SK-N-SH (cell line): ENCODE measurements around the gene TFIP11. TPM values are rescaled to one million over a fixed set of nuclear protein-coding genes. Genes with fewer than 3 reads are reported as not detected.
A peak's percentile ranks its signal among the peaks of the same experiment; 100 is the strongest.

Experiments used
- CTCF ChIA-PET: fragments of 300-600, 350-600 bp; formaldehyde crosslinking; extraction: SDS; loops from one replicate; lab custom pipeline; 2021; lab: Yijun Ruan, JAX
- POLR2A ChIA-PET: fragments of 350-600 bp; sonication (Branson Sonifier 250); formaldehyde crosslinking; extraction: SDS; loops from one replicate; lab custom pipeline; 2020; ENCODE audit warnings: antibody characterized with exemption, inconsistent platforms; lab: Yijun Ruan, JAX
- DNase-seq: peaks from one replicate; pipeline ENCODE4 v3.0.0; 2012
- H2AFZ ChIP-seq: fragments of 200-600 bp; sonication (generic); 2 replicates; pipeline ENCODE4 v1.8.1; 2016; ENCODE audit warnings: antibody characterized with exemption, mild to moderate bottlenecking, low read depth
- H3F3A ChIP-seq: fragments of 200-600 bp; sonication (generic); replicated peaks from 2 replicates; pipeline ENCODE3; 2016; ENCODE audit warnings: antibody characterized with exemption, mild to moderate bottlenecking; ENCODE audit not compliant: insufficient read depth
- H3K27ac ChIP-seq, 2 experiments: fragments of 200-500 bp in 1 of 2; fragments of 200-600 bp in 1 of 2; sonication (Bioruptor generic) in 1 of 2; sonication (generic), shearing (Covaris generic) in 1 of 2; 2 replicates each; pipeline versions ENCODE4 v1.5.1 to v1.6.1; 2014 to 2016; ENCODE audit warnings: low read depth in 2 of 2, inconsistent platforms in 1 of 2, low read length in 1 of 2, mild to moderate bottlenecking in 1 of 2, mixed read lengths in 1 of 2
- H3K27me3 ChIP-seq: fragments of 200-600 bp; sonication (generic), shearing (Covaris generic); 2 replicates; pipeline ENCODE4 v1.6.1; 2016; ENCODE audit warnings: mixed run types; ENCODE audit not compliant: insufficient read depth
- H3K36me3 ChIP-seq, 2 experiments: fragments of 200-500 bp in 1 of 2; fragments of 200-600 bp in 1 of 2; sonication (Bioruptor generic) in 1 of 2; sonication (generic) in 1 of 2; replicated peaks in 1 of 2; 2 replicates each; pipeline versions ENCODE3 to v1.5.1; 2014 to 2016; ENCODE audit warnings: low read length in 1 of 2, mild to moderate bottlenecking in 1 of 2; ENCODE audit not compliant: insufficient read depth in 2 of 2, control insufficient read depth in 1 of 2
- H3K4me1 ChIP-seq, 2 experiments: fragments of 200-500 bp in 1 of 2; fragments of 200-600 bp in 1 of 2; sonication (Bioruptor generic) in 1 of 2; sonication (generic), shearing (Covaris generic) in 1 of 2; 2 replicates each; pipeline versions ENCODE4 v1.5.1 to v1.6.1; 2014 to 2016; ENCODE audit warnings: low read depth in 1 of 2, low read length in 1 of 2, mixed run types in 1 of 2; ENCODE audit not compliant: insufficient read depth in 2 of 2, control insufficient read depth in 1 of 2
- H3K4me2 ChIP-seq: fragments of 200-600 bp; sonication (generic), shearing (Covaris generic); 2 replicates; pipeline ENCODE4 v1.6.1; 2017; ENCODE audit warnings: mixed run types
- H3K4me3 ChIP-seq, 2 experiments: fragments of 200-500 bp in 1 of 2; fragments of 200-600 bp in 1 of 2; sonication (Bioruptor generic) in 1 of 2; sonication (generic), shearing (Covaris generic) in 1 of 2; 2 replicates each; pipeline versions ENCODE4 v1.5.1 to v1.8.1; 2014 to 2016; ENCODE audit warnings: low read depth in 2 of 2, inconsistent platforms in 1 of 2, low read length in 1 of 2, mild to moderate bottlenecking in 1 of 2, mixed read lengths in 1 of 2, moderate library complexity in 1 of 2
- H3K79me2 ChIP-seq: fragments of 200-600 bp; sonication (generic); 2 replicates; pipeline ENCODE4 v1.8.1; 2017; ENCODE audit warnings: mild to moderate bottlenecking; ENCODE audit not compliant: insufficient read depth
- H3K9ac ChIP-seq: fragments of 200-600 bp; sonication (generic); 2 replicates; pipeline ENCODE4 v1.6.1; 2017; ENCODE audit warnings: mixed run types
- H3K9me2 ChIP-seq: fragments of 200-600 bp; sonication (generic); 2 replicates; pipeline ENCODE4 v1.6.1; 2017; ENCODE audit warnings: mixed run types
- H3K9me3 ChIP-seq: fragments of 200-600 bp; sonication (generic); 2 replicates; pipeline ENCODE4 v1.6.1; 2017; ENCODE audit warnings: mixed run types, mild to moderate bottlenecking, moderate library complexity
- H4K20me1 ChIP-seq: fragments of 200-600 bp; sonication (generic); 2 replicates; pipeline ENCODE4 v1.6.1; 2017; ENCODE audit warnings: mild to moderate bottlenecking, mixed run types; ENCODE audit not compliant: insufficient read depth
- CHD2 ChIP-seq: fragments of 150-350 bp; IDR thresholded peaks from 2 replicates; pipeline ENCODE4 v1.6.1; 2018; ENCODE audit warnings: low read length; ENCODE audit not compliant: partially characterized antibody
- EZH2phosphoT487 ChIP-seq: fragments of 200-600 bp; sonication (generic); IDR thresholded peaks from 2 replicates; pipeline ENCODE4 v1.6.1; 2017; ENCODE audit warnings: low read depth, mixed run types, mild to moderate bottlenecking, antibody characterized with exemption, moderate library complexity, borderline replicate concordance
- GATA2 ChIP-seq: sonication (generic); formaldehyde crosslinking; IDR thresholded peaks from 2 replicates; pipeline ENCODE4 v1.5.0; 2020; ENCODE audit warnings: mild to moderate bottlenecking, missing genetic modification reagents
- TCF12 ChIP-seq: IDR thresholded peaks from 2 replicates; pipeline ENCODE4 v1.4.0; 2012
- TEAD4 ChIP-seq: IDR thresholded peaks from 2 replicates; pipeline ENCODE4 v1.4.0; 2012; ENCODE audit warnings: mild to moderate bottlenecking, borderline replicate concordance; ENCODE audit not compliant: insufficient read depth
- WGBS: methylation state at CpG from one replicate; pipeline ENCODE4 v1.1.6; 2017; ENCODE audit warnings: low lambda C conversion rate; 5-methylcytosine and 5-hydroxymethylcytosine counted together
- polyA plus RNA-seq, 3 experiments: library from polyadenylated mRNA; depleted of rRNA; stranded (reverse); fragments of >200 nt; gene quantifications; 2 replicates each; pipeline ENCODE4 v1.2.3, GENCODE V29; 2012
- TF ChIP-seq, protein P1 (sequence below): fragments of 150-350 bp; IDR thresholded peaks from 2 replicates; pipeline ENCODE4 v1.6.1; 2017; ENCODE audit warnings: antibody characterized with exemption, low read length, low read depth, borderline replicate concordance
- TF ChIP-seq, protein P2 (sequence below): fragments of 200-600 bp; sonication (generic); IDR thresholded peaks from 2 replicates; pipeline ENCODE4 v1.6.1; 2017; ENCODE audit warnings: antibody characterized with exemption, mild to moderate bottlenecking, moderate library complexity
- TF ChIP-seq, protein P3 (sequence below): IDR thresholded peaks from 2 replicates; pipeline ENCODE4 v1.4.0; 2012; ENCODE audit warnings: low read depth
- TF ChIP-seq, protein P4 (sequence below): IDR thresholded peaks from 2 replicates; pipeline ENCODE4 v1.4.0; 2012; ENCODE audit warnings: low read depth, borderline replicate concordance
- TF ChIP-seq, protein P5 (sequence below): IDR thresholded peaks from 2 replicates; pipeline ENCODE4 v1.4.0; 2012; ENCODE audit warnings: low read depth, borderline replicate concordance
- TF ChIP-seq, protein P6 (sequence below): IDR thresholded peaks from 2 replicates; pipeline ENCODE4 v1.6.1; 2012; ENCODE audit warnings: mild to moderate bottlenecking, low read depth, low read length, moderate library complexity

The TFIP11 gene
- polyA plus RNA-seq, 1 of the 3 experiments (the other 2 are of a cell fraction), result 32.8 TPM

DNA sequence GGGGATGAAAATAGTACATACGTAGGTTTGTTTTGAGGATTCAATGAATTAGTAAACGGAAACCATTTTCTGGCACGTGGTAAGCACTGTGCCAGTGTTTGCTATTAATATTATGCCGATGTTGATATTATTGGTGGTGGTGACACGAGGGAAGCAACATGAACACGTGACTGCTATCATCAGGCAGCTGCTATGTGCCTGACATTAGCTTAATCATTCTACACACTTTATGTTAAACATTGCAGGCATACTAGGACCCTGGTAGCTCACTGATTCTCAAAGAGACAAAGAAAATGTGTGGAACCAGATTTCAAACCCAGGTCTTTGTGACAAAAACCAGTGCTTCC is 27.9 kb downstream of the TFIP11 start:
- H3K4me3 ChIP-seq, result peak overlapping the region; percentile 81 to 89
- H3K9ac ChIP-seq, result peak overlapping the region; percentile 93
- H3K79me2 ChIP-seq, result peaks cover 69% of the 10 kb centered on the region
- no peaks in the 10 kb centered on the region for H3F3A ChIP-seq
- H3K36me3 ChIP-seq, result peaks cover 0 to 18% of the 10 kb centered on the region in 2 experiments
- H3K9me2 ChIP-seq, result no peaks in the 10 kb centered on the region
- H3K27ac ChIP-seq, result peak overlapping the region in 1 of 2 experiments; percentile 68; a peak in 2 of 4 replicates
- TF ChIP-seq, protein P1, sequence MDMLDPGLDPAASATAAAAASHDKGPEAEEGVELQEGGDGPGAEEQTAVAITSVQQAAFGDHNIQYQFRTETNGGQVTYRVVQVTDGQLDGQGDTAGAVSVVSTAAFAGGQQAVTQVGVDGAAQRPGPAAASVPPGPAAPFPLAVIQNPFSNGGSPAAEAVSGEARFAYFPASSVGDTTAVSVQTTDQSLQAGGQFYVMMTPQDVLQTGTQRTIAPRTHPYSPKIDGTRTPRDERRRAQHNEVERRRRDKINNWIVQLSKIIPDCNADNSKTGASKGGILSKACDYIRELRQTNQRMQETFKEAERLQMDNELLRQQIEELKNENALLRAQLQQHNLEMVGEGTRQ, result 0 out of 2 replicates have a peak, but pooled peaks have one; percentile 10
- TF ChIP-seq, protein P2, sequence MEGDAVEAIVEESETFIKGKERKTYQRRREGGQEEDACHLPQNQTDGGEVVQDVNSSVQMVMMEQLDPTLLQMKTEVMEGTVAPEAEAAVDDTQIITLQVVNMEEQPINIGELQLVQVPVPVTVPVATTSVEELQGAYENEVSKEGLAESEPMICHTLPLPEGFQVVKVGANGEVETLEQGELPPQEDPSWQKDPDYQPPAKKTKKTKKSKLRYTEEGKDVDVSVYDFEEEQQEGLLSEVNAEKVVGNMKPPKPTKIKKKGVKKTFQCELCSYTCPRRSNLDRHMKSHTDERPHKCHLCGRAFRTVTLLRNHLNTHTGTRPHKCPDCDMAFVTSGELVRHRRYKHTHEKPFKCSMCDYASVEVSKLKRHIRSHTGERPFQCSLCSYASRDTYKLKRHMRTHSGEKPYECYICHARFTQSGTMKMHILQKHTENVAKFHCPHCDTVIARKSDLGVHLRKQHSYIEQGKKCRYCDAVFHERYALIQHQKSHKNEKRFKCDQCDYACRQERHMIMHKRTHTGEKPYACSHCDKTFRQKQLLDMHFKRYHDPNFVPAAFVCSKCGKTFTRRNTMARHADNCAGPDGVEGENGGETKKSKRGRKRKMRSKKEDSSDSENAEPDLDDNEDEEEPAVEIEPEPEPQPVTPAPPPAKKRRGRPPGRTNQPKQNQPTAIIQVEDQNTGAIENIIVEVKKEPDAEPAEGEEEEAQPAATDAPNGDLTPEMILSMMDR, result no peak
- TF ChIP-seq, protein P3, sequence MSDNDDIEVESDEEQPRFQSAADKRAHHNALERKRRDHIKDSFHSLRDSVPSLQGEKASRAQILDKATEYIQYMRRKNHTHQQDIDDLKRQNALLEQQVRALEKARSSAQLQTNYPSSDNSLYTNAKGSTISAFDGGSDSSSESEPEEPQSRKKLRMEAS, result 0 out of 2 replicates have a peak, but pooled peaks have one; percentile 28
- TF ChIP-seq, protein P4, sequence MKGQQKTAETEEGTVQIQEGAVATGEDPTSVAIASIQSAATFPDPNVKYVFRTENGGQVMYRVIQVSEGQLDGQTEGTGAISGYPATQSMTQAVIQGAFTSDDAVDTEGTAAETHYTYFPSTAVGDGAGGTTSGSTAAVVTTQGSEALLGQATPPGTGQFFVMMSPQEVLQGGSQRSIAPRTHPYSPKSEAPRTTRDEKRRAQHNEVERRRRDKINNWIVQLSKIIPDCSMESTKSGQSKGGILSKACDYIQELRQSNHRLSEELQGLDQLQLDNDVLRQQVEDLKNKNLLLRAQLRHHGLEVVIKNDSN, result peak; percentile 47; the same call in 1 of the 2 replicates
- TF ChIP-seq GATA2, result no peak
- peak overlapping the region; percentile 71; the same call in 1 of the 2 replicates for H2AFZ ChIP-seq
- POLR2A ChIA-PET, result interaction anchor here (0.6 to 1.2 kb wide), 5 partner anchors 9 to 188 kb away, joined by 3 to 7 read pairs (median 3); partner anchors contain the start of gene TFIP11
- H4K20me1 ChIP-seq, result no peaks in the 10 kb centered on the region
- DNase-seq, result no peak
- H3K4me2 ChIP-seq, result peak overlapping the region; percentile 89
- peaks cover 4 to 27% of the 10 kb centered on the region in 2 experiments; a peak in 3 of 4 replicates for H3K4me1 ChIP-seq
- WGBS, result 3% methylated on average over 6 of the region's 6 CpGs
- no peaks in the 10 kb centered on the region for H3K9me3 ChIP-seq
- H3K27me3 ChIP-seq, result no peaks in the 10 kb centered on the region
- CTCF ChIA-PET, result interaction anchor here (1.3 to 1.4 kb wide), 3 partner anchors 15 to 117 kb away, joined by 3 to 9 read pairs (median 4); no protein-coding TSS in a partner anchor

DNA sequence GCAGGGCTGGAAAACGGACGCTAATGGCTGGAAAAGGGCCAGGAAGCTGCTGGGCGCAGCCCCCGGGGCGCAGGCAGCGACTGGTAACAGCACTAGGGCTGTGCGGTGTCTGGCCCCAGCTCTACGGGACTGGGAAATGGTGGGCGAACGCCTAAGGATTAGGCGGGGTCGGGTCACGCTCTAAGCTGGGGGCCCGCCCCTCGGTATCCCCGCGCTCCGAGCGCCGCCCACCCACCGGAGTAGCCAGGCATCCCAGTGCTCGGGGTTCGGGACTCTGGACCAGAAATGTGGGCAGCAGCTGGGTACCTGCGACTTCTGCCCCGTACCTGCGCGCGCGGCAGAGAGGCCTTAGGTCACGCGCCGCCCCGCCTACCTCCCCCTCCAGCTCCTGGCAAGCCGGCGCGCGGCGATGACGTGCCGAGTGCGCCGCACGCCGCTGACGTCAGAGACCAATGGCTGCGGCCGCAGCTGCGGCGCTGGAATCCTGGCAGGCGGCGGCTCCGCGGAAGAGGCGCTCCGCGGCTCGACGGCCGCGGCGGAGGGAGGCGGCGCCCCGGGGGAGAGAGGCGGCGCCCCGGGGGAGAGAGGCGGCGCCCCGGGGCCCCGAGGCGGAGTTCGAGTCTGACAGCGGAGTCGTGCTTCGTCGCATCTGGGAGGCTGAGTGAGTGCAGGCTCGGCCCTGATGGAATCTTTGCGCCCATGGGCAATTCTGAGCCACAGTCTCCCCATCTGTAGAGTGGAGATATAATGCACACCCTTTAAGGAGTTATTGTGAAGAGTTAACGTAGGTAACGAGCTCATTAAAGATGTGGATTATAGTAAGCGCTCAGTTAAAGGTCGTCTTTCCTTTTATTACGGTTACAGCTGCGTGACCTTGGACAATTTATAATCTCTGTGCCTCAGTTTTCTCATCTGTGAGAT is 28.6 kb downstream of the TFIP11 start, which contains the start of the genes HPS4 and SRRD:
Gene HPS4, minus strand, starts transcription at position 345 of the 921 bp plus-strand sequence. CDS start 2,021 bp downstream, outside the sequence.
Gene SRRD, plus strand, starts transcription at position 439 of the 921 bp plus-strand sequence. Its CDS starts 14 bp downstream, at position 453.
- Histone ChIP-seq H3F3A (no peaks in the 10 kb centered on the region), H3K9me3 (no peaks in the 10 kb centered on the region), H2AFZ (peak within 1 kb of the TSS; percentile 71), H3K9me2 (no peaks in the 10 kb centered on the region), H3K36me3 (peaks cover 0 to 12% of the 10 kb centered on the region in 2 experiments), H3K4me1 (peaks cover 4 to 27% of the 10 kb centered on the region in 2 experiments; a peak in 3 of 4 replicates), H3K27me3 (no peaks in the 10 kb centered on the region), H3K4me2 (peak within 1 kb of the TSS; percentile 89), H3K4me3 (peak within 1 kb of the TSS; percentile 81 to 89), H3K27ac (peak within 1 kb of the TSS; percentile 68 to 83), H3K9ac (peak within 1 kb of the TSS; percentile 93), H3K79me2 (peaks cover 75% of the 10 kb centered on the region), H4K20me1 (no peaks in the 10 kb centered on the region)
- WGBS, result 4% methylated on average over 17 of the region's 85 CpGs
- POLR2A ChIA-PET, result interaction anchor here (0.6 to 1.6 kb wide), 9 partner anchors 9 to 189 kb away, joined by 3 to 7 read pairs (median 3); partner anchors contain the start of gene TFIP11
- DNase-seq, result peak; percentile 97
- CTCF ChIA-PET, result interaction anchor here (1.0 to 2.0 kb wide), 7 partner anchors 9 to 181 kb away, joined by 3 to 9 read pairs (median 4); no protein-coding TSS in a partner anchor
- TF ChIP-seq TCF12 (no peak), CHD2 (peak; percentile 71), TEAD4 (no peak), EZH2phosphoT487 (no peak)
- TF ChIP-seq, protein P5, sequence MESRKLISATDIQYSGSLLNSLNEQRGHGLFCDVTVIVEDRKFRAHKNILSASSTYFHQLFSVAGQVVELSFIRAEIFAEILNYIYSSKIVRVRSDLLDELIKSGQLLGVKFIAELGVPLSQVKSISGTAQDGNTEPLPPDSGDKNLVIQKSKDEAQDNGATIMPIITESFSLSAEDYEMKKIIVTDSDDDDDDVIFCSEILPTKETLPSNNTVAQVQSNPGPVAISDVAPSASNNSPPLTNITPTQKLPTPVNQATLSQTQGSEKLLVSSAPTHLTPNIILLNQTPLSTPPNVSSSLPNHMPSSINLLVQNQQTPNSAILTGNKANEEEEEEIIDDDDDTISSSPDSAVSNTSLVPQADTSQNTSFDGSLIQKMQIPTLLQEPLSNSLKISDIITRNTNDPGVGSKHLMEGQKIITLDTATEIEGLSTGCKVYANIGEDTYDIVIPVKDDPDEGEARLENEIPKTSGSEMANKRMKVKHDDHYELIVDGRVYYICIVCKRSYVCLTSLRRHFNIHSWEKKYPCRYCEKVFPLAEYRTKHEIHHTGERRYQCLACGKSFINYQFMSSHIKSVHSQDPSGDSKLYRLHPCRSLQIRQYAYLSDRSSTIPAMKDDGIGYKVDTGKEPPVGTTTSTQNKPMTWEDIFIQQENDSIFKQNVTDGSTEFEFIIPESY, result no peak
- TF ChIP-seq, protein P4, result peak; percentile 82
- TF ChIP-seq, protein P6, sequence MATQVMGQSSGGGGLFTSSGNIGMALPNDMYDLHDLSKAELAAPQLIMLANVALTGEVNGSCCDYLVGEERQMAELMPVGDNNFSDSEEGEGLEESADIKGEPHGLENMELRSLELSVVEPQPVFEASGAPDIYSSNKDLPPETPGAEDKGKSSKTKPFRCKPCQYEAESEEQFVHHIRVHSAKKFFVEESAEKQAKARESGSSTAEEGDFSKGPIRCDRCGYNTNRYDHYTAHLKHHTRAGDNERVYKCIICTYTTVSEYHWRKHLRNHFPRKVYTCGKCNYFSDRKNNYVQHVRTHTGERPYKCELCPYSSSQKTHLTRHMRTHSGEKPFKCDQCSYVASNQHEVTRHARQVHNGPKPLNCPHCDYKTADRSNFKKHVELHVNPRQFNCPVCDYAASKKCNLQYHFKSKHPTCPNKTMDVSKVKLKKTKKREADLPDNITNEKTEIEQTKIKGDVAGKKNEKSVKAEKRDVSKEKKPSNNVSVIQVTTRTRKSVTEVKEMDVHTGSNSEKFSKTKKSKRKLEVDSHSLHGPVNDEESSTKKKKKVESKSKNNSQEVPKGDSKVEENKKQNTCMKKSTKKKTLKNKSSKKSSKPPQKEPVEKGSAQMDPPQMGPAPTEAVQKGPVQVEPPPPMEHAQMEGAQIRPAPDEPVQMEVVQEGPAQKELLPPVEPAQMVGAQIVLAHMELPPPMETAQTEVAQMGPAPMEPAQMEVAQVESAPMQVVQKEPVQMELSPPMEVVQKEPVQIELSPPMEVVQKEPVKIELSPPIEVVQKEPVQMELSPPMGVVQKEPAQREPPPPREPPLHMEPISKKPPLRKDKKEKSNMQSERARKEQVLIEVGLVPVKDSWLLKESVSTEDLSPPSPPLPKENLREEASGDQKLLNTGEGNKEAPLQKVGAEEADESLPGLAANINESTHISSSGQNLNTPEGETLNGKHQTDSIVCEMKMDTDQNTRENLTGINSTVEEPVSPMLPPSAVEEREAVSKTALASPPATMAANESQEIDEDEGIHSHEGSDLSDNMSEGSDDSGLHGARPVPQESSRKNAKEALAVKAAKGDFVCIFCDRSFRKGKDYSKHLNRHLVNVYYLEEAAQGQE, result no peak; the same call in 1 of the 2 replicates
